ENCODE results near the gene TBC1D21.

TBC1D21 gene

GRCh38 chr15:73889762-73890124 is 16.4 kb downstream of the TBC1D21 start:
- DNase-seq, result no peak

- no peak for DNase-seq
Measured at GRCh38 chr15:73891328-73892315, 18.3 kb downstream of the TBC1D21 start.

GRCh38 chr15:73892446-73893226 is 19.3 kb downstream of the TBC1D21 start:
- DNase-seq, result no peak

- DNase-seq, result no peak
Measured at GRCh38 chr15:73894133-73894814, 20.9 kb downstream of the TBC1D21 start.

- no peak for DNase-seq
Measured at GRCh38 chr15:73897441-73898261, 24.3 kb downstream of the TBC1D21 start.

GRCh38 chr15:73899197-73900094 is 26.1 kb downstream of the TBC1D21 start:
- no peak for DNase-seq

- DNase-seq, result peak; percentile 46
Measured at GRCh38 chr15:73900095-73900712, 26.8 kb downstream of the TBC1D21 start.

GRCh38 chr15:73901126-73901810 is 27.9 kb downstream of the TBC1D21 start:
- no peak for DNase-seq

- no peak for DNase-seq
Measured at GRCh38 chr15:73902121-73903020, 29.0 kb downstream of the TBC1D21 start.

GRCh38 chr15:73904026-73904815 is 30.9 kb downstream of the TBC1D21 start:
- DNase-seq, result no peak

GRCh38 chr15:73905225-73905827 is 32.0 kb downstream of the TBC1D21 start:
- no peak for DNase-seq

- no peak for DNase-seq
Measured at GRCh38 chr15:73906346-73907034, 33.1 kb downstream of the TBC1D21 start.

GRCh38 chr15:73907035-73907408 is 33.7 kb downstream of the TBC1D21 start:
- DNase-seq, result no peak

- DNase-seq, result peak; percentile 84
Measured at GRCh38 chr15:73908030-73908821, 34.9 kb downstream of the TBC1D21 start.

GRCh38 chr15:73908822-73909122 is 35.4 kb downstream of the TBC1D21 start:
- DNase-seq, result no peak

GRCh38 chr15:73909651-73910050 is 36.3 kb downstream of the TBC1D21 start:
- no peak for DNase-seq

All from left hindlimb (tissue), 1 donor.